ENCODE results near the gene CPSF2.
"Not testable (repeated sequence)": the region's sequence is repeated elsewhere in the genome, so short reads cannot be mapped to it uniquely, and the experiment has no call there.

CPSF2 gene

GRCh38 chr14:92154283-92154942 lies 32.6 kb downstream of the CPSF2 start:
- DNase-seq (ENCODE audit: low read depth in 3 of 3), result no peak

- DNase-seq (ENCODE audit: low read depth in 3 of 3), result no peak
Measured at GRCh38 chr14:92160619-92161018, 38.9 kb downstream of the CPSF2 start.

DNA sequence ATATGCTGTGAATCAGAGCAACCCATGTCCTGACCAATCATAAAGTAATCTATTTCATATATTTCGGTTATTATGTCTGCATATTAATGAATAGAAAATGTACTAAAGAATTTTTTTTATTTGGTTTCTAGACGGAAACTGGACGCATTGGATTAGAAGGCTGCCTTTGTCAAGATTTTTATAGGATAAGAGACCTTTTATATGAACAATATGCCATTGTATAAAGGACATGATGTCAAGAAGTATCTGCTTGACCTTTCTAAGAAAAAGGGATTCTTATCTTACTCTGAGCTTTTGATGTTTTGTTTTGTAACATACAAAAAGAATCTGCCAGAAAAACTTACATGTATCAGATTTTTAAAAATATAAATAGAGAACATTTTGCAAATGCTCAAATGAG lies 39.8 kb downstream of the CPSF2 start:
- DNase-seq (ENCODE audit: low read depth in 3 of 3), result no peak

DNA sequence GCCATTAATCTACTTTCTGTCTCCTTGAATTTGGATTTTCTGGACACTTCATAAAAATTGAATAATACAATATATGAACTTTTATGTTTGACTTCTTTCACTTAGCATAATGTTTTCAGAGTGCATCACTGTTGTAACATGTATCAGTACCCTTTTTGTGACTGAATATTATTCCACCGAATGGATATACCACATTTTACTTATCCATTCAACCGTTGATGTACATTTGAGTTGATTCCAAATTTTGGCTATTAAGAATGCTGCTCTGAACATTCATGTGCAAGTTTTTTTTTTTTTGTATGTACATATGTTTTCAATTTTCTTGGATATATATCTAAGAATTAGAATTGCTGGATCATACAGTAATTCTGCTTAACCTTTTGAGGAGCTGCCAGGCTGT lies 43.2 kb downstream of the CPSF2 start:
- DNase-seq (ENCODE audit: low read depth in 3 of 3), result no peak

DNA sequence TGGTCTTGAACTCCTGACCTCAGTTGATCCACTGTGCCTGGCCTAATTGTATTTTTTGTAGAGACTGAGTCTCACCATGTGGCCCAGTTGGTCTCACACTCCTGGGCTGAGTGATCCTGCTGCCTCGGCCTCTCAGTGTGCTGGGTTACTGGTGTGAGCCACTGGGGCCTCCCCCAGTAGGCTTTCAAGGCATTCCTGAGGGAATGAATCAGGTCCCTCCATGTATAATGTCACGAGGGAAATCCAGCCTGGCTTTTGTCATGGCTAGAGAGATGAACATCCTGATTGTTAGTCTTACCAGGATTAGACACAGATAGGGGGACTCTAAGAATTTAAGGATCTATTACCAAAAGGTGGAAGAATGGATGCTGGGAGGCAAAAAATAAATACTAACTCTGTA lies 51.9 kb downstream of the CPSF2 start:
- DNase-seq (ENCODE audit: low read depth in 3 of 3), result no peak

DNA sequence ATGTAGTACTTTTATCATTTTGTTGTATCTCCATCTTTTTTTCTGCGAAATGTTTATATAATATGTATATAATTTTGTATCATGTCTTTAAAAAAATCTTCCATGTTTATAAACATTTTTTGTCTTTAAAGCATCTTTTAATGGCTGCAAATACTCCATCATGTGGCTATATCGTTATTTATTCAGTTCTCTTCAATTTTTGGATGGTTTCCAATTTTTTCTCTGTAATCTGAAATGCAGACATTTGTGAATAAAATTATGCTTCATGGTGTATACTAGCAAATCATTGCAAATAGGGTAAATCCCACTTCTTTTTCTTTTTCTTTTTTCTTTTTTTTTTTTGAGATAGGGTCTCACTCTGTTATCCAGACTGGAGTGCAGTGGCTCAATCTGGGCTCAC lies 54.0 kb downstream of the CPSF2 start:
- DNase-seq (ENCODE audit: low read depth in 3 of 3), result no peak

- DNase-seq (ENCODE audit: low read depth in 3 of 3), result no peak
Measured at GRCh38 chr14:92176476-92176875, 54.7 kb downstream of the CPSF2 start.

- DNase-seq (ENCODE audit: low read depth in 3 of 3), result not testable (repeated sequence)
Measured at GRCh38 chr14:92179178-92179577, 57.4 kb downstream of the CPSF2 start.

DNA sequence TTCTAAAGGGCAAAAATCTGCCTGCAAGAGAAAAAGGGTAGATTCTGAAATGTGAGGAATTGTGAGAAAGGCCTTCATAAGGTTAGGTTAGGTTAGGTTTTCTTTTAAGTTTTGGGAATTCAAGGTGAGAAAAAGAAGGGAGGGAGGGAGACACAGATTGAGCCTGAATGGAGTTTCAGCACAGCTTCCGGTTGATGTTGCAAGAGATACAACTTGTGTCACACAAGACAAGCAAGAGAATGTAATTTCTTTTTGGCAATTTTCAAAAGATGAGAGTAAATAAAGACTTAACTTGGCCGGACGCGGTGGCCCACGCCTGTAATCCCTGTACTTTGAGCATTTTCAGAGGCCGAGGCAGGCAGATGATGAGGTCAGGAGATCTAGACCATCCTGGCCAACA lies 63.8 kb downstream of the CPSF2 start:
- no peak for DNase-seq (ENCODE audit: low read depth in 3 of 3)

- DNase-seq (ENCODE audit: low read depth in 3 of 3), result not testable (repeated sequence)
Measured at GRCh38 chr14:92187616-92188015, 65.8 kb downstream of the CPSF2 start.

- DNase-seq (ENCODE audit: low read depth in 3 of 3), result no peak
Measured at GRCh38 chr14:92190768-92191167, 69.0 kb downstream of the CPSF2 start.

GRCh38 chr14:92198804-92199203 lies 77.0 kb downstream of the CPSF2 start:
- DNase-seq (ENCODE audit: low read depth in 3 of 3), result no peak

DNA sequence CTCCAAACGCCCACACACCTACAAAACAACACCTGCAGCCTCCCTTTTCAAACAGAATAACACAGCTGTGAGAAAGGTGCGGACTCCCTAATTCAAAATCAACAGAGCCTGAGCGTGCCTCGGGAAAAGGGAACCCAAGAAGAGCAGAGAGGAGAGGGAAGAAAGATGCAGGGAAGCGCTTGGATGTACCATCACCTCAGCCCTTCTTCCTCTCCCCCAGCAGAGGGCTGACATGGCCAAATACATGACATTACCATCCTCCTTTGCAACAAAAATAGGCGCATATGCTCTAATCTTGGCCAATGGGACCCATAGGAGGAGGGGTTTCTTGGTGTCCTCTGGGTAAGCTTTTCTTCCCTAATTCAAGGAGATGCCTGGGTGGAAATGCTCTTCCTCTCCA lies 78.0 kb downstream of the CPSF2 start:
- no peak for DNase-seq (ENCODE audit: low read depth in 3 of 3)

- DNase-seq (ENCODE audit: low read depth in 3 of 3), result no peak
Measured at GRCh38 chr14:92203116-92203515, 81.3 kb downstream of the CPSF2 start.

- no peak for DNase-seq (ENCODE audit: low read depth in 3 of 3)
Measured at GRCh38 chr14:92204792-92205191, 83.0 kb downstream of the CPSF2 start.

GRCh38 chr14:92207012-92207927 lies 85.5 kb downstream of the CPSF2 start:
- no peak for DNase-seq (ENCODE audit: low read depth in 3 of 3)

- DNase-seq (ENCODE audit: low read depth in 3 of 3), result no peak
Measured at GRCh38 chr14:92207928-92208265, 86.1 kb downstream of the CPSF2 start.

DNA sequence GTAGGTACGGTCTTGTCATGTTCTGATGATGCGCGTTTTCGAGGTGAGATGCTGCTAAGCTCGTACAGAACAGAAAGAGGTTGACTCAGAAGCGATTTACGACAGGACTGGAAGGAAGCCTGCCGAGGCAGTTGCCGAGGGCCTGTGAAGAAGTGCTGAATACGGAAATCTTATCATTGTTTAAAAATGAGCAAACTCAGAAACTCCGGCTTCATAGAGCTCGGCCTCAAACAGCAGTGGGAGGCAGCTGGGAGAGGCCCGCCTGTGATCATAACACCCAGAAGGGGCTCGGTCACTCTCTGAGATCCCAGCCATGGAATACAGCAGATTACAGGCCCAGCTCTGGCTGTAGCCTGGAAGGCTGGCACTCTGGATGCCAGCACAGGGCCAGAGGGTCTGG lies 87.4 kb downstream of the CPSF2 start:
- DNase-seq (ENCODE audit: low read depth in 3 of 3), result no peak

DNA sequence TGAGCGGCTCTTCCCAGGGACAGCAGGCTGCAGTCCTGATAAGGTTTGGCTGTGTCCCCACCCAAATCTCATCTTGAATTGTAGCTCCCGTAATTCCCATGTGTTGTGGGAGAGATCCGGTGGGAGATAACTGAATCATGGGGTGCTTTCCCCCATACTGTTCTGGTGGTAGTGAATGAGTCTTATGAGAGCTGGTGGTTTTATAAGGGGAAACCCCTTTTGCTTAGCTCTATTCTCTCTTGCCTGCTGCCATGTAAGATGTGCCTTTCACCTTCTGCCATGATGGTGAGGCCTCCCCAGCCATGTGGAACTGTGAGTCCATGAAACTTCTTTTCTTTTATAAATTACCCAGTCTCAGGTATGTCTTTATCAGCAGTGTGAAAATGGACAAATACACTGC lies 91.4 kb downstream of the CPSF2 start:
- DNase-seq (ENCODE audit: low read depth in 3 of 3), result not testable (repeated sequence)

- no peak for DNase-seq (ENCODE audit: low read depth in 3 of 3)
Measured at GRCh38 chr14:92215579-92215978, 93.8 kb downstream of the CPSF2 start.

DNA sequence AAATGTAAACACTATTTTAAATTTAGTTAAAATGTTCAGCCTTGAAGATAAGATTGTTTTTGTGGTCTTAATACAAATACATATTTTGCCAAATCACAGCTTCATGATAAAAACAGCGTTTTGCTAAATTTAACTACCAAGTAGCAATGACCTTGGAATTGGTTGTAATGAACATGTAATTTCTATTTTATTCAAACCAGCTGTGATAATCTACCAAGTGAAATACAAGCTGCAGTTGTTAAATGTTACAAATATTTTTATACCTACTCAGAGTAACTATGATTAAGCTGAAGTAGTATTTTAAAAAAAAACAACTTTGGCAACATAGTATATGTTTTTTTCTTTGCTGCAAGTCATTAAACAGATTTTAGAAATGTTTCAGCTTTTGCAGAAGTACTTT lies 96.2 kb downstream of the CPSF2 start:
- DNase-seq (ENCODE audit: low read depth in 3 of 3), result no peak
